ENCODE measurements around the gene CIAO3. TPM values are rescaled to one million over a fixed set of nuclear protein-coding genes. Genes with fewer than 3 reads are reported as not detected.
A peak's percentile ranks its signal among the peaks of the same experiment; 100 is the strongest.

Gene CIAO3
- polyA plus RNA-seq (20.1 to 31.8 TPM (median 24.9 TPM) in 3 replicates), polyA minus RNA-seq (15.5 to 43.6 TPM (median 17.4 TPM) in 3 replicates)
- polyA plus RNA-seq (2011; ENCODE audit: low read depth) = 9.8 TPM
- 12.7 and 15.8 TPM in 2 replicates for polyA plus RNA-seq (2011; cell fraction: cytosol; rRNA removed)
- polyA plus RNA-seq (2011; cell fraction: nucleus; rRNA removed) = 41.7 and 48.0 TPM in 2 replicates
- polyA plus RNA-seq (2012; ENCODE audit: low replicate concordance) = 18.9 and 20.5 TPM in 2 replicates
- polyA minus RNA-seq (2011; cell fraction: cytosol; rRNA and poly(A)+ RNA removed) = 21.3 TPM
- 25.4 and 25.9 TPM in 2 replicates for polyA minus RNA-seq (2011; cell fraction: nucleus; rRNA and poly(A)+ RNA removed)

DNA sequence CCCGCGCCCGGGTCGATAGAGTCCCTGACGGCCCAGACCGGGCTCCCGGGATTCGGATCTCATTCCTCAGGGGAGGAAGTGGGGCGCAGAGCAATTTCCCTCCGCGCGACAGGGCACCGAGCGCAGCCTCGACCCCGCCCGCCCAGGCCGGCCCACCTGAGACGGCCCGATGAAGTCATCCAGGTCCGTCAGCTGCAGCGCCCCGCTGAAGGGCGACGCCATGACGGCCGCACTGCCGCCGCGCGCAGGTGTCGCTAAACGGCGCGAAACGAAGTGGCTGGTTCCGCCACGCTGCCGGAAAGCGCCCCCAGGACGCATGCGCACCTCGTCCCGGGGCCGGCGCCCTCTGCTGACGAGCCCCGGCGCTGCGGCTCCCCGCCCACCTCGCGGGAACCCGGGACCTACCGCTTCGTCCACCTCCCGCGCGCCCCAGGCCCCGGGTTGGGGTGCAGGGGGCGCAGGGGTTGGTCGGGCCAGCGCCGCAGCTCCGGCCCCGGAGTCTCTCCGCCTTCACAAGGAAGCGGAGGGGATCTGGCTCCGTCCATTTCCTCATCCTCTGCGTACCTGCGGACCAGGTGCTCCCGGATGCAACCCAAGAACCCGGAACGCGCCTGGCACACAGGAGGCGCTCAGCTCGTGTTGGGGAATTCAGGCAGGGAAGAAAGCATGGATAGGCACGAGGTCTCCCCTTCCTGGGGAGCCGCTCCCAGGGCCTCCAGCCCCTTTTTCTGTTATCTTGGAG is at the start of gene CIAO3:
Gene CIAO3 (minus strand): TSS at position 234 of the 742 bp plus-strand sequence. CDS start 12 bp downstream, at position 222.
- H3K9me1 ChIP-seq (ENCODE audit: control insufficient read depth, extremely low read depth, insufficient read depth, low read length) = no peaks in the 10 kb centered on the region
- H3K9ac ChIP-seq (ENCODE audit: control insufficient read depth, extremely low read depth, insufficient read depth, low read length) = peak within 1 kb of the TSS; percentile 83
- peak within 1 kb of the TSS; percentile 76 to 91 (median 88) for H3K4me3 ChIP-seq (ENCODE audit: control insufficient read depth in 2 of 3, extremely low read depth in 1 of 3, insufficient read depth in 2 of 3, low read depth in 1 of 3, low read length in 3 of 3)
- H3K4me1 ChIP-seq (ENCODE audit: control insufficient read depth, extremely low read depth, insufficient read depth, low read length) = peaks cover 17% of the 10 kb centered on the region
- peak within 1 kb of the TSS; percentile 63 for H3K27ac ChIP-seq (ENCODE audit: control insufficient read depth, insufficient read depth, low read length)
- FAIRE-seq (no peak), DNase-seq (ENCODE audit: low read depth, low spot score) (no peak)
- no peaks in the 10 kb centered on the region for H4K20me1 ChIP-seq (ENCODE audit: control insufficient read depth, extremely low read depth, insufficient read depth, low read length)
- peaks cover 12% of the 10 kb centered on the region for H3K79me2 ChIP-seq (ENCODE audit: control insufficient read depth, insufficient read depth, low read length)
- H2AFZ ChIP-seq (ENCODE audit: control insufficient read depth, low read length) = peak within 1 kb of the TSS; percentile 86
- H3K27me3 ChIP-seq (ENCODE audit: control insufficient read depth, extremely low read depth, insufficient read depth, low read length) = no peaks in the 10 kb centered on the region
- H3K9me3 ChIP-seq (ENCODE audit: control insufficient read depth, low read depth, low read length) = no peaks in the 10 kb centered on the region
- TF ChIP-seq, protein P1, sequence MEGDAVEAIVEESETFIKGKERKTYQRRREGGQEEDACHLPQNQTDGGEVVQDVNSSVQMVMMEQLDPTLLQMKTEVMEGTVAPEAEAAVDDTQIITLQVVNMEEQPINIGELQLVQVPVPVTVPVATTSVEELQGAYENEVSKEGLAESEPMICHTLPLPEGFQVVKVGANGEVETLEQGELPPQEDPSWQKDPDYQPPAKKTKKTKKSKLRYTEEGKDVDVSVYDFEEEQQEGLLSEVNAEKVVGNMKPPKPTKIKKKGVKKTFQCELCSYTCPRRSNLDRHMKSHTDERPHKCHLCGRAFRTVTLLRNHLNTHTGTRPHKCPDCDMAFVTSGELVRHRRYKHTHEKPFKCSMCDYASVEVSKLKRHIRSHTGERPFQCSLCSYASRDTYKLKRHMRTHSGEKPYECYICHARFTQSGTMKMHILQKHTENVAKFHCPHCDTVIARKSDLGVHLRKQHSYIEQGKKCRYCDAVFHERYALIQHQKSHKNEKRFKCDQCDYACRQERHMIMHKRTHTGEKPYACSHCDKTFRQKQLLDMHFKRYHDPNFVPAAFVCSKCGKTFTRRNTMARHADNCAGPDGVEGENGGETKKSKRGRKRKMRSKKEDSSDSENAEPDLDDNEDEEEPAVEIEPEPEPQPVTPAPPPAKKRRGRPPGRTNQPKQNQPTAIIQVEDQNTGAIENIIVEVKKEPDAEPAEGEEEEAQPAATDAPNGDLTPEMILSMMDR (optimal IDR thresholded peaks at IDR 0.05 in 1 of 3, IDR thresholded peaks at IDR 0.05 in 1 of 3, conservative IDR thresholded peaks at IDR 0.05 in 1 of 3; ENCODE audit: extremely low read depth in 1 of 3, insufficient read depth in 2 of 3, low read length in 3 of 3) = peak; percentile 60 to 92 (median 82)
- TF ChIP-seq EZH2 (IDR thresholded peaks at IDR 0.05; ENCODE audit: low read length) = no peak
- dilution Hi-C loops (cut with MboI; ENCODE audit: extremely low pct_ligation_motif_present, low sequenced_read_pairs) = no loop called here
- peaks cover 11 to 14% of the 10 kb centered on the region in 2 experiments for H3K36me3 ChIP-seq (ENCODE audit: control insufficient read depth in 2 of 2, extremely low read depth in 1 of 2, insufficient read depth in 2 of 2, low read length in 2 of 2)
- H3K4me2 ChIP-seq (ENCODE audit: control insufficient read depth, extremely low read depth, insufficient read depth, low read depth, low read length) = peak within 1 kb of the TSS; percentile 89

DNA sequence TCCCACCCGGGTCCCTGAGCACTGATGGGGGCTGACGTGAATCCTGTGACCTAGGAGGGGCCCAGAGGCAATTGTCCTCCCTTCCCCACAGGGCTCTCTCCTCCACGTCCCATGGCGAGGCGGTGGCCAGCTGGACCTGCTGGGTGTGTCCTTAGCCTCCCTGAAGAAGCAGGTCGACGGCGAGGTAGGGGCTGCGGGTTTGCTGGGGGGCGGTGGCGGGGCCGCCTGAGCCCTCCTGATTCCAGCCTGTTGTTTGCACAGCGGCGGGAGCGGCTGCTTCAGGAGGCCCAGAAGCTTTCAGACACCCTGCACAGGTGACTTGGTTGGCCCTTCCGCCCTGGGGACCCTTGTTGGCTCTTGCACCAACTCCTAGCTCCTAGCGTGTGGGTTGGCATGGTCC is 49.3 kb upstream of the CIAO3 start:
- no peak for TF ChIP-seq EZH2 (IDR thresholded peaks at IDR 0.05; ENCODE audit: low read length)
- TF ChIP-seq, protein P1 (optimal IDR thresholded peaks at IDR 0.05 in 1 of 3, IDR thresholded peaks at IDR 0.05 in 1 of 3, conservative IDR thresholded peaks at IDR 0.05 in 1 of 3; ENCODE audit: extremely low read depth in 1 of 3, insufficient read depth in 2 of 3, low read length in 3 of 3) = no peak
- FAIRE-seq = no peak
- Histone ChIP-seq H3K4me3 (ENCODE audit: control insufficient read depth in 2 of 3, extremely low read depth in 1 of 3, insufficient read depth in 2 of 3, low read depth in 1 of 3, low read length in 3 of 3) (no peak overlapping the region), H3K36me3 (ENCODE audit: control insufficient read depth in 2 of 2, extremely low read depth in 1 of 2, insufficient read depth in 2 of 2, low read length in 2 of 2) (peaks cover 5 to 12% of the 10 kb centered on the region in 2 experiments), H3K9me3 (ENCODE audit: control insufficient read depth, low read depth, low read length) (no peaks in the 10 kb centered on the region), H3K9me1 (ENCODE audit: control insufficient read depth, extremely low read depth, insufficient read depth, low read length) (no peaks in the 10 kb centered on the region), H3K4me2 (ENCODE audit: control insufficient read depth, extremely low read depth, insufficient read depth, low read depth, low read length) (no peak overlapping the region), H4K20me1 (ENCODE audit: control insufficient read depth, extremely low read depth, insufficient read depth, low read length) (peaks cover 3% of the 10 kb centered on the region), H3K9ac (ENCODE audit: control insufficient read depth, extremely low read depth, insufficient read depth, low read length) (no peak overlapping the region), H3K79me2 (ENCODE audit: control insufficient read depth, insufficient read depth, low read length) (peaks cover 27% of the 10 kb centered on the region), H2AFZ (ENCODE audit: control insufficient read depth, low read length) (no peak overlapping the region), H3K27ac (ENCODE audit: control insufficient read depth, insufficient read depth, low read length) (no peak overlapping the region), H3K4me1 (ENCODE audit: control insufficient read depth, extremely low read depth, insufficient read depth, low read length) (peaks cover 14% of the 10 kb centered on the region), H3K27me3 (ENCODE audit: control insufficient read depth, extremely low read depth, insufficient read depth, low read length) (no peaks in the 10 kb centered on the region)
- no peak for DNase-seq (ENCODE audit: low read depth, low spot score)
- dilution Hi-C loops (cut with MboI; ENCODE audit: extremely low pct_ligation_motif_present, low sequenced_read_pairs) = no loop called here
